GM21619 (cell line): Measurements from ENCODE around the gene ST6GALNAC3.
"Not testable (repeated sequence)": the region's sequence is repeated elsewhere in the genome, so short reads cannot be mapped to it uniquely, and the experiment has no call there.

Experiments used
- ATAC-seq: cut with Tn5 transposase; IDR thresholded peaks from one replicate; pipeline ENCODE4 v1.9.1; 2021; ENCODE audit not compliant: unreplicated experiment

The ST6GALNAC3 gene

DNA sequence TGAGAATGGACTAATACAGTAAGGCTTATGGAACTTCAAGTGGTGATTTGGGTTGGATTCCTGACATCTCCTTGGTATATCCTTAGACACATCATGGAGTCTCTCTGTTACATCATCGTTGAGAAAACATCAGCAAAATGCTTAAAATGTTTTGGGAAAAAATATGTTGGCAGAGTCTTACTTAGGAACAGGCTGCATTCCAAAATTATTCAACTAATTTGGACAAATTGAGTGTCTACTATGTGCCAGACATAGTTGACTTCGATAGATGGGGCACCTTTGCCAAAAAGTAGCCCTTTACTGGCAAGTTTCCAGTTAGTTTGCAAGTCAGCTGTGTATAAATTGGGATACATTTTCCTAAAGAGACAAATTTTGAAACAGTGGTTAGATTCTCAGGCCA is 539.3 kb downstream of the ST6GALNAC3 start:
- no peak for ATAC-seq

DNA sequence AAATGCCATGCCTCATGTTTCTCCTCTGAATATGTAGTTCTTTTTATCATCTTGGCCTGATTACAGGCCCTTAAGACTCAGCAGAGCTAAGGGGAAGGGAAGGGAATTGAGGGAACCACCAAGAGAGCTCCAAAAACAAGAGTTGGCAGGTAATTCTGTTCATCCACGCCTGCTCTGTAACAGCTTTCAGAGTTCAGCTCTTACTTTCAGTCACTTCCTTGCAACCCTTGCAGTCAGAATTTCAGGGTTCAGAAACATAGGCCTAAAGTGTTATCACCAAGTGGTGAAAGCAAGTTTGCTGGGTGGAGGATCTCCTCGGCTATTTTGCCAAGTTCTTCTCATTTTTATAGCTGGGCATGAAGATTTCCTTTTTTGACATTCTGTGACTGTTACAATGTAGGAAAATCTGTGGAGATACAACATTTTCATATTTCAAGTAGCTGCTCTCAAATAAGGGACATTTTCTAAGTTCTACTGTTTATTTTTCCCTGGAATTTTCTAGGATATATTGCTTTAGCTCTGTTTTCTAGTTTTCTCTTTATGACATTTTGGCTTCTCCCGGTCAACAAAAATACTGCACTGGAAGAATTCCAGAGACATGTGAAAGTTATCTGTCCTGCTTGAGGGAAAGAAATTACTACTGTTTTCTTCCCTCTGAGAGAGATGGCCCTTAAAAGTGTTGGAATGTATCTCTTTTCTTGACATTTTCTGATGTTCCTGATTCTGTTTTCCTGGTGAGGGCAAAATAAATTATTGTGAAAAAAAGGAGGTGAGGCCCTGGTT is 540.9 kb downstream of the ST6GALNAC3 start:
- ATAC-seq, result no peak

- no peak for ATAC-seq
Observed at GRCh38 chr1:76620371-76620770, 545.8 kb downstream of the ST6GALNAC3 start.

DNA sequence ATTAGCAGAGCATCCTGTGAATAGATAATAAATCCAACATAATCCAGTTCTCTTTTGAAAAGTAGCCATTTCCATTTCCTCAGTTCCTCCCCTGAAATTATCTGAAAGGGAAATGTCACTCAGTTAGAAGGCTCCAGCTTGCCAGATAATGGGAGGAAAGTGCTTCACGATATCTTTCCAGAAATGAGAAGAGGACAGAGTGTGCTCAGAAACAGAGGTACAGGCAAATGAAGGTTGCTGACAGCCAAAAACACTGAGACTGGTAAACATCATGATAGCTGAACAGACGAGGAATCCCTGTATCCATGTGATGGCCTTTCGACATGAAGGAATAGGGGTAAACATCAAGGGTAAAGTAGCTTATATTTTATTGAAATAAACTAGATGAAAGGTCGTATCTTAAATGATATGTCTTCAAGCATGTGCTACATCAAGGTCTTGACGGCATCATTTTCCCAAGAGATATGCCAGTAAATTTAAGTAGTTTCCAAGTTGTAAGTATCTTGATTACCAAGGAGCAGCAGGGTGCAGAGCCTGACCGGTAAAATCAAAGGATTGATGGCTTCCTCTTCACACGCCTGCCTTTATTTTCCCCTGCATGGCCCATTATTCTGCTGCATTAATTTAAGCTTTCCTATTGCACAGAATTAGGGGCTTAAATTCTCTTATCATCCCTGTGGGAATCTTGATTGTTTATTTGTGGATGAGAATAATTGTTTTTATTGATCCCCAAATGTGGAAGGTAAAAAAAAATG is 548.4 kb downstream of the ST6GALNAC3 start:
- no peak for ATAC-seq

DNA sequence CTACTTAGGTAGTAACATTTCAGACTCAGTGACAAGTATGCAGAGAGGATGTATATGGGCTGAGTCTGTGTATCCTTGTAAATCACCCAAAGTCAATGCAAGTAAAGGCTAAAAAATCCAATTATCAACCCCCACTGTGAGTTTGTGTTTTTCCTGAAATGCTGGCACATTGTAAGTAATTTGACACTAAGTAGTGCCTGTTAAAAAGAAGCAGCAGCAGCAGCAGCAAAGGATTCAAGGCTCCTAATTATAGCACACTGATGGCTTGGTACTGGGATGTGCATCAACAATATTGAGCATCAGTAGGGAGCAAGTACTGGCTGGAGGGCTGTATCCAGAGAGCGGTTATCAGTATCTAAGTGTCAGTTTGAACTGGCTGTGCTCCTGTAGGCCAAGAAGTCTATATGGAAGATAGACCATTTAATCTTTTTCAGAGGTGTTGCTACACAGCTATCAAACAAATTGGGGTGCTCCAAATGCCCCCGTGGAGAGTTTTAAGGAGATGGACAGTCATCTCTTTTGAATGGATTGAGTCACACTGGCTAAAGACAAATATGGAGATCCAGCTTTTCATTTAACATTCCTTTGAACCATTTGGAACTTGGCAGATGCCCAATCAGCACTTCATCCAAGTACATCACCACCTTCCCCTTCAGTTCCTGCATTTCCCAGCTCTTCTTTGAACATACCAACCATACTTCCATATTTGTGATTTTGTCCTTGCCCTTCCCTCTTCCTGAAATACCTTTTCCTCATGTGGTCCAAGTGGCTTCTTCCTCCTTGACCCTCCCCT is 551.5 kb downstream of the ST6GALNAC3 start:
- ATAC-seq, result no peak

DNA sequence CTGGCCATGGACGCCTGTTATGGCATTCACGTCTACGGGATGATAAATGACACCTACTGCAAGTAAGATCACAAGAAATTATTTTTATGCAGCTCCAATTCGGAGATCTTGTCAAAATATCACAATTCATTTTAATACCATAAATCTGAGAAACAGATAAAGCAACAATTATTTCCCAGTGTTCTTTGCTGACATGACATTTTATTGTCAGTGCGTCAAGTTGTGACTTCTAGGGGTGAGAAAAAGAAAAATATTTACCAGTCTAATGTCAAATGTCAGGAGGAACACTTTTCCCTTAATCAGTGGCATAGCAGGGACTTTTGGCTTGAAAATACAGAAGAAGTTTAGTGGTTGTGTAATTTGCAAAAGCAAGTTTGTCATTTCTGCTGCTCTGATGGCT is 553.0 kb downstream of the ST6GALNAC3 start:
- ATAC-seq, result no peak

- no peak for ATAC-seq
Observed at GRCh38 chr1:76627901-76628300, 553.4 kb downstream of the ST6GALNAC3 start.

DNA sequence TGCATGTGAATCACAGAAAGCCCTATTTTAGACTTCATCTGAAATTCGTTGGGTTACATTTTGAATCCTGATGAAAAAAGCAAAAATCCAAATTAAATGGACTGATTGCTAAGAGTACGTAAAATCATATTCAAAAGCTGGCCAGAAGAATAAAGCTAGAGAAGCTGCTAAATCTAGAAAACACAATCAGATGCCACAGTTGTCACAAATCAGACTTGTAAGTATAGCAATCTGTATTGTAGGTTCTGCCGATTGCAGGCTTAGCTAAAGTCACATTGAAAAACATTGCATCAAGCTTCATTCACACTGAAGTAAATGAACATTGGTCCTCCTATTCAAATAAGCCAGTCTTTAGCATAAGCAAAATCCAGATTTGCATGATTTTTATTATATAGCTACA is 557.6 kb downstream of the ST6GALNAC3 start:
- ATAC-seq, result no peak

- ATAC-seq, result no peak
Observed at GRCh38 chr1:76635784-76636183, 561.2 kb downstream of the ST6GALNAC3 start.

GRCh38 chr1:76639181-76639580 is 564.6 kb downstream of the ST6GALNAC3 start:
- no peak for ATAC-seq

DNA sequence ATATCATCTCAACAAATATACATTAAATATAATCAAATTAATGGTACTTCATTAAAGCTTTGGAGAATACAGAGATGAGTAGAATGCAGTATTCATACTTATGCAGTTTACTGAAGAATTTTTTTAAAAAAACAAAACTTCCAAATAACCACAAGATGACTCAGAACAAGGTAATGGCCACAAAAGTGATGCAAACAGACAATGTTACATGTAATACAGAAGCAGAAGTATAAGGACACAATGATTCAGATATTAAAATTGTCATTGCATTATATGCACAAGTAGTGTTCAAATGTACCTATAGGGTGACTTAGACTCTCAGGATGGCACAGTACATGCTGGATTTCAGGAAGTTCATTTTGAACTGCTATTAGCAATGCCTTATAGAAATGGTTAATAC is 565.5 kb downstream of the ST6GALNAC3 start:
- no peak for ATAC-seq

DNA sequence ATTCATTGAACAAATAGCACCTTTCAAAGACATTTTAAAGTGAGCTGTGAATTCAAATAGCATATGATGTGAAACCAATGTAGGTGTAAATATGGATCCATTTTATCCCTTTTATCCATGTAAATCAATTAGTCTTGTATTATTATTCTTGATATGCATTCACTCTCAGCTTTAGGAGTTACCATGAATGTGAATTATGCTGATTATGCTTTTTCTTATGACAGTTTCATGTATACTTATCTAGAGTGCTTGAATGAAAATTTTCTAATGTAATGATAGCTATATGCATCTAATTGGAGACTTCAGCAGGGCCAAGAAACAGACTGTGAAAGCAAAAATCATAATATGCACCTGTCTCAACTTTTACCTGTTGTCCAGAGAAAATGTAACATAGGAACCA is 566.2 kb downstream of the ST6GALNAC3 start:
- no peak for ATAC-seq

DNA sequence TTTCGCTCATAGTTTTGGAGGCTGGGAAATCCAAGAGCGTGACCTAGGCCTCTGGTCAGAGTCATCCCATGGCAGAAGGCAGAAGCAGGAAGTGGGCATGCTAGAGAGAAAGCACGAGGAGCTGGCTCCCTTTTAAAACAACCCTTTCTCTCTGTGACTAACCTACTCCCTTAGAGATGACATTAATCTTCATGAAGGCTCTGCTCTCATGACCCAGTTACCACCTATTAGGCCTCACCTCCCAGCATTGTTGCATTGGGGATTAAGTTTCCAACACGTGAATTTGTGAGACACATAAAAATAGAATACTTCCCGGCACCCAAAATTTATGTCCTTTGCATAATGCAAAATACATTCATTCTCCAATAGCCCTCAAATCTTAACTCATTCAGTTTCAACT is 569.6 kb downstream of the ST6GALNAC3 start:
- no peak for ATAC-seq

DNA sequence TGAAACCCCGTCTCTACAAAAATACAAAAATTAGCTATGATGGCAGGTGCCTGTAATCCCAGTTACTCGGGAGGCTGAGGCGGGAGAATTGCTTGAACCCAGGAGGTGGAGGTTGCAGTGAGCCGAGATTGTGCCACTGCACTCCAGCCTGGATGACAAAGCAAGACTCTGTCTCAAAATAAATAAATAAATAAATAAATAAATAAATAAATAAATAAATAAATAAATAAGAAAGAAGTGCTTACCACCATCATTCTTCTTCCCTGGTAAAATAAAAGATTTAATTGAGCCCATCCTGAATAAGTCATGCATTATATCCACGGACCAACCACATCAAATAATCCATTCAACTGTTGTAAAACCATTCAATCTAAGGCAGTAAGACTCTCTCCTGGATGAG is 578.3 kb downstream of the ST6GALNAC3 start:
- ATAC-seq, result not testable (repeated sequence)

DNA sequence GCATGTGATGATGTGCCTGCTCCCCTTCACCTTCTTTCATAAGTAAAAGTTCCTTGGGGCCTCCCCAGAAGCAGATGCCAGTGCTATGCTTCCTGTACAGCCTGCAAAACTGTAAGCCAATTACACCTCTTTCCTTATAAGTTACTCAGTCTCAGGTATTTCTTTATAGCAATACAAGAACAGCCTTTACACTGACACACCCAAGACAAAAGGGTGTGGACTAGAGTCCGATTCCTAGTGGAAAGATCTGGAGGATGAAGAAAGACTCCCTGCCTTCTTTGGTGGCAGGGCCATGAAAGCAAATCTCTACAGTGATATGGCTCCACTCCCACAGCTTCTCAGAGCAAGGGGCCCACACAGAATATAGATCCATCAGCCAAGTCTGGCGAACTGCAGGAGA is 583.1 kb downstream of the ST6GALNAC3 start:
- no peak for ATAC-seq

DNA sequence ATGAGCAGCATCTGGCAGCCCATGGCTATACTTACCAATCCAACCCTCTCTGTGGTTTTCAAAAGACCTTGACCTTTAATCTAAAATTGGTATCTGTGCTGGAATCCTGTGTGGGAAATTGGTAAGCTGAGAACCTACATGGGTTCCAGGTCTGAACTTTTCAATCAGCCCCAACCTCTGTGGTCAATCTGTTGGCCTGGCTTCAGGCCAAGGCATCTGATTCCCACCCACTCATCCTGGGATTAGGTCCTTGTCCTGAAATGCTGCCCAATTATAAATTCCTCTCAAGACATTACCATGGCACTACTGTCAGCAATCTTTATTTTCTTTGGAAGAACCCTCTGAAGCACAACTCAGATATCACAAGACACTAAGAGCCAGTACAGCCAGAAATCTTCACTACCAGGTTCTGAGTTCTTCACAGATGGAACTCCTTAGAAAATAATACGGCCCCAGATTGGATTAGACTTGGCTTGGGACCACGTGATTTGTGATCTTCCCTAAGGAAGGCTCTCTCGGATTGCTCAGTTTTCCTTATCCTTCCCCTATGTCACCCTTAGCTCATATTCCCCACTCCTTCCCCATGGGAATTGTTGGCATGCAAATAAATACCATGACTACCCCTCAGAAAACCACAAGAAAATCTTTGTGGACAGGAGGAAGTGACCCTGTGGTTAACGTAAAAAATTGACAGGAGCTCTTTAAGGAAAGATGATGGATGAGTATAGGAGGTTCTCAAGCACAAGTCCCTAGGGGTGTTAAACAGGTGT is 584.8 kb downstream of the ST6GALNAC3 start:
- no peak for ATAC-seq

DNA sequence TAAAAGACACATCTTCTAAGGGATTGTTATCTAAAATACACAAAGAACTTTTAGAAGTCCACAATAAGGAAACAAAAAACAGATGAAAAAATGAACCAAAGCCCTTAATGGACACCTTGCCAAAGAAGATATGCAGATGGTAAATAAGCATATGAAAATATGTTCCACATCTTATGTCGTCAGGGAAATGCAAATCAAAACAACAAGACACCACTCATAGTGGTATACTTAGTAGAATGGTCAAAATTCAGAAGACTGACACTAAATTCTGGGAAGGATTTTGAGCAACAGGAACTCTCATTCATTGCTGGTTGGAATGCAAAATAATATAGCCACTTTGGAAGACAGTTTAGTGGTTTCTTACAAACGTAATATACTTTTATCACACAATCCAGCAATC is 587.0 kb downstream of the ST6GALNAC3 start:
- ATAC-seq, result no peak

- no peak for ATAC-seq
Observed at GRCh38 chr1:76666499-76666898, 592.0 kb downstream of the ST6GALNAC3 start.

- peak; percentile 88 for ATAC-seq
Observed at GRCh38 chr1:76668046-76668445, 593.5 kb downstream of the ST6GALNAC3 start.

DNA sequence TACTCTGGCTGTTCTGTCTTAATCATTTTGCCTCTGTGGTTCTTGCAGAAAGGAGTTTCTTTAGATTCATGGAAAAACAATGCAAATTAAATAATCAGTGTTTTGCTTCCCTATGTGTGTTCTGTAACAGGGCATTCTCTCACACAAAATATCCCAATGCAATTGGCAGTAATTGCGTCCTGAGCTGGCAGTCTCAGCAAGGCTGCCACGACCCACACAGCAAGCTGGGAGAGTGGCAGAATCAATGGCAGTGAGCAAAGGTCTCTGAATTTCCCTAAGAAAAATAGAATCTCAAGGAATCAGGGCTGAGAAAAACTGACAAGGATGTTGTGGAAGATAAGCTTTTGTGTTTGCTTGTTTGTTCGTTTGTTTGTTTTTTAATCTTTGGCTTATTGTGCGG is 594.6 kb downstream of the ST6GALNAC3 start:
- ATAC-seq, result no peak
